Transverse colon (tissue), 4 donors: ENCODE measurements around the gene NUP62. TPM values are rescaled to one million over a fixed set of nuclear protein-coding genes. Genes with fewer than 3 reads are reported as not detected.

ENCODE experiments used
- DNase-seq: peaks from one replicate; pipeline ENCODE4 v3.0.0-alpha.2; 2019
- H3K27ac ChIP-seq, 4 donors: fragments of 200-600 bp; sonication (generic); 2 replicates each; pipeline ENCODE4 v1.5.1; 2016 to 2018; ENCODE audit warnings: inconsistent platforms in 4 of 4
- H3K27me3 ChIP-seq: fragments of 200-600 bp; sonication (generic); 2 replicates; pipeline ENCODE4 v1.5.1; 2017; ENCODE audit warnings: inconsistent platforms
- H3K36me3 ChIP-seq, 4 donors: fragments of 200-600 bp; sonication (generic); 2 replicates each; pipeline ENCODE4 v1.5.1; 2017 to 2019; ENCODE audit warnings: inconsistent platforms in 4 of 4
- H3K4me1 ChIP-seq, 4 donors: fragments of 200-600 bp; sonication (generic); 2 replicates each; pipeline ENCODE4 v1.5.1; 2017 to 2020; ENCODE audit warnings: inconsistent platforms in 4 of 4
- H3K4me3 ChIP-seq, 4 donors: fragments of 200-600 bp; sonication (generic); 1 replicate in 1 of 4; 2 replicates in 3 of 4; pipeline versions ENCODE4 v1.5.1 to v1.6.1; 2017 to 2019; ENCODE audit warnings: inconsistent platforms in 4 of 4
- H3K9me3 ChIP-seq, 2 donors: fragments of 200-600 bp; sonication (generic); 2 replicates each; pipeline ENCODE4 v1.5.1; 2017 to 2019; ENCODE audit warnings: inconsistent platforms in 2 of 2
- EP300 ChIP-seq: sonication (generic); formaldehyde crosslinking; IDR thresholded peaks from one replicate; pipeline ENCODE4 v1.6.1; 2017; ENCODE audit warnings: antibody characterized with exemption, low read depth
- POLR2A ChIP-seq: fragments of 450-650 bp; IDR thresholded peaks from one replicate; pipeline ENCODE4 v1.6.1; 2016; ENCODE audit warnings: antibody characterized with exemption, mild to moderate bottlenecking, moderate library complexity
- POLR2AphosphoS5 ChIP-seq, 3 donors: sonication (generic); formaldehyde crosslinking; IDR thresholded peaks; one replicate each; pipeline ENCODE4 v1.6.1; 2016; ENCODE audit warnings: antibody characterized with exemption in 3 of 3
- WGBS, 2 donors: methylation state at CpG; one replicate each; pipeline ENCODE4 v1.1.5; 2018; ENCODE audit warnings: low coverage in 1 of 2; 5-methylcytosine and 5-hydroxymethylcytosine counted together
- in situ Hi-C, 4 donors: fragments of 200-750 bp; cut with MboI; loops; one replicate each; pipeline versions ENCODE4 v1.15.0 to v1.15.1; 2017; ENCODE audit warnings: low sequenced_read_pairs in 3 of 4, low pct_ligation_motif_present in 1 of 4, low pct_unique_long_range_greater_than_20kb in 1 of 4
- intact Hi-C: fragments of 100-400 bp; cut with DNase I; formaldehyde crosslinking; loops from one replicate; pipeline ENCODE4 v1.15.1; 2023; ENCODE audit warnings: low total_unique reads
- total RNA-seq, 4 donors: library from RNA; depleted of rRNA; stranded (reverse); fragments of >200 nt; gene quantifications; one replicate each; pipeline ENCODE4 v1.1.0, GENCODE V29; 2016
- TF ChIP-seq, protein P1 (sequence below), 5 experiments: fragments of 200-600 bp in 3 of 5; fragments of 450-650 bp in 2 of 5; sonication (generic) in 3 of 5; IDR thresholded peaks; 1 replicate in 2 of 5; 2 replicates in 3 of 5; pipeline ENCODE4 v1.5.1; 2016 to 2017; ENCODE audit warnings: antibody characterized with exemption in 5 of 5, inconsistent platforms in 3 of 5, mild to moderate bottlenecking in 2 of 5, moderate library complexity in 1 of 5

Gene NUP62
- total RNA-seq, 4 donors from 2014 or later: 30.3 to 136 (median 32.6) TPM

DNA sequence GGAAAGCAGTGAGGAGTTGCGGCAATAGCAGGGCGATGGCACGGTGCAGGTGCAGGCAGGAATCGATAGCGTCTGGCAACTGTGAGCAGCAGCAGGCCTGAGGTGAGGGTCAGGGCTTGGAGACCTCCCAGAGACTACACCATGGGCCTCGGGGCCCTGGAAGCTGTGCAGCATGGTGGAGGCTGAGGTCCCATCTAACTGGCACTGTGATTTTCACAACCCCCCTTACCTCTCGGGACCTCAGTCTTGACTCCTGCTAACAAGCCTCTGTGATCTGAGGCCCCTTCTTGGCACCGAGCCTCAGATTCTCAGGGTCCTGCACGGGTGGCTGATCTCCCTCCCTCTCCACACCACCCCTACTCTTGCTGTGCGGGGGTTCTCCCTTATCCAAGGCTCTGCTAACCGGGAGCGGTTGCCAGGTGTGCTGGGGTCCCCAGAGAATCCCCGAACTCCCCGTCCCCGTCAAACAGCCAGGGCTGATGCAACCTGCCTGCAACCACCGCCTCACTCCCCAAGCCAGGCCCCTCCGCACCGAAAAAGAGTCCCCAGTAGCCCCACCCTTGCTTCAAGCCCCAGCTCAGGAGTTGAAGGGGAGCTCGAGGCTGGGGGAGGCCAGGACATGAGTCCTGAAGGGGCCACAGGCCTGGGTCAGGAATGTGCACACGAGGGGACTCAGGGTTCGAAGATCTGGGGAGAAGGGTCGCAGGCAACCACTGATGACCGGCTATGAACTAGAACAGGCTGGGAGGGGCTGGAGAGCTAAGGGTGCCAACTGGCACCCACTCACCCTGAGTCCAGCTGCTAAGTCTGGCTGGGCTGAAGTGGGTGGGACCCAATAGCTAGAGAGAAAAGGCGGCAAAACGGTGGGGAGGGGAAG, 5.1 kb downstream of the NUP62 start:
- peaks cover 5 to 18% (median 12%) of the 10 kb centered on the region in 4 donors for H3K4me1 ChIP-seq
- peak overlapping the region in 1 of 4 donors; percentile 30 for H3K27ac ChIP-seq
- no peak overlapping the region for H3K4me3 ChIP-seq
- in situ Hi-C loops (no loop called here), intact Hi-C loops (no loop called here)
- WGBS, 2 donors: 83% methylated on average over 25 of the region's 25 CpGs; no CpG with 5 or more reads in 1 of the 2 donors
- TF ChIP-seq EP300 (no peak), POLR2AphosphoS5 (IDR thresholded peaks at IDR 0.05) (no peak)
- TF ChIP-seq, protein P1, sequence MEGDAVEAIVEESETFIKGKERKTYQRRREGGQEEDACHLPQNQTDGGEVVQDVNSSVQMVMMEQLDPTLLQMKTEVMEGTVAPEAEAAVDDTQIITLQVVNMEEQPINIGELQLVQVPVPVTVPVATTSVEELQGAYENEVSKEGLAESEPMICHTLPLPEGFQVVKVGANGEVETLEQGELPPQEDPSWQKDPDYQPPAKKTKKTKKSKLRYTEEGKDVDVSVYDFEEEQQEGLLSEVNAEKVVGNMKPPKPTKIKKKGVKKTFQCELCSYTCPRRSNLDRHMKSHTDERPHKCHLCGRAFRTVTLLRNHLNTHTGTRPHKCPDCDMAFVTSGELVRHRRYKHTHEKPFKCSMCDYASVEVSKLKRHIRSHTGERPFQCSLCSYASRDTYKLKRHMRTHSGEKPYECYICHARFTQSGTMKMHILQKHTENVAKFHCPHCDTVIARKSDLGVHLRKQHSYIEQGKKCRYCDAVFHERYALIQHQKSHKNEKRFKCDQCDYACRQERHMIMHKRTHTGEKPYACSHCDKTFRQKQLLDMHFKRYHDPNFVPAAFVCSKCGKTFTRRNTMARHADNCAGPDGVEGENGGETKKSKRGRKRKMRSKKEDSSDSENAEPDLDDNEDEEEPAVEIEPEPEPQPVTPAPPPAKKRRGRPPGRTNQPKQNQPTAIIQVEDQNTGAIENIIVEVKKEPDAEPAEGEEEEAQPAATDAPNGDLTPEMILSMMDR (IDR thresholded peaks at IDR 0.05): no peak
- no peaks in the 10 kb centered on the region for H3K36me3 ChIP-seq
- DNase-seq: peak; percentile 33
- H3K27me3 ChIP-seq: no peaks in the 10 kb centered on the region
- no peaks in the 10 kb centered on the region for H3K9me3 ChIP-seq

DNA sequence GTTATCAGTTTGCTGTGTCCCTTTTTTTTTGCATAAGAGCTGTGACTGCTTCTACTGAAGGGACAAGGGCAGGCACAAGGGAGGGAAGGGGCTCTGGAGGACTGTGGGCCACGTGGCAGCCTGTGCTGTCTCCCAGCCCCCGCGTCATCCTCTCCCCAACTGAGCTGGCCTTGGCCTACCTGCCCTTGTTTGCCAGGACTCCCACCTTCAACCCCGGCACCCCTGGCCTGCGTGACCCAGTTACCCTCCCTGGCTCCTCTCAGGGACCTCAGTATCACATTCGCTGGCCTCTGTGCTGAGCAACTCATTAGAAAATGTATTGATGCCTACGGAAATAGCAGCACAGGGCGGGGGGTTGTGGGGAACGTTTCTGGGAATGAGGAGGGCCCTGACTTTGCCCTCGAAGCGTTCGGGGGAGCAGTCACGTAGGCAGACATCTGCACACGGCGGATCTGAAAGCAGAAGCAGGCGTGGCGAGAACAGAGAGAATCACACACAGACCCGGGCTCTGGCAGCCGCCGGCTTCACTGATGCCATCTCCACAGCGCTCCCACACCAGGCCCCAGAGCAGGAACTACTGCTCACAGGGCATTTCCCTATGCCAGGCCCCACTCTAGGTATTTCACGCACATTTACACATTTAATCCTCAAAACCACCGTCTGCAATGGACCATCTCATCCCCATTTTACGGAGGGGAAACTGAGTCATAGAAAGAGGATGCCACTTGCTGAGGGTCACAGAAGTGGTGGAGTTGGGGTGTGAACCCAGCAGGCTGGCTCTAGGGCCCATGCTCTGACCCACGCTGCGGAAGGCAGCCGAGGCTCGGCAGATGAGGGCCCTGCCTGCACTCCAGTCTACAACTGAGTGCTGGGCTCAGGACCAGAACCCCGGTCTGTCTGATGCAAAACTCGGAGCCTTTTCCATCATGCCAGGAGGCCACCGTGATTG, 6.0 kb downstream of the NUP62 start:
- TF ChIP-seq POLR2AphosphoS5 (IDR thresholded peaks at IDR 0.05) (no peak), EP300 (no peak), POLR2A (no peak)
- TF ChIP-seq, protein P1 (IDR thresholded peaks at IDR 0.05): no peak
- peak overlapping the region in 1 of 4 donors; percentile 30 for H3K27ac ChIP-seq
- H3K36me3 ChIP-seq: no peaks in the 10 kb centered on the region
- peaks cover 5 to 14% (median 10%) of the 10 kb centered on the region in 4 donors for H3K4me1 ChIP-seq
- 84 to 92% methylated on average over 2 to 29 of the region's 31 CpGs for WGBS, 2 donors
- no peaks in the 10 kb centered on the region for H3K27me3 ChIP-seq
- H3K9me3 ChIP-seq: no peaks in the 10 kb centered on the region
- in situ Hi-C loops (no loop called here), intact Hi-C loops (no loop called here)
- peak; percentile 46 for DNase-seq
- H3K4me3 ChIP-seq: no peak overlapping the region

DNA sequence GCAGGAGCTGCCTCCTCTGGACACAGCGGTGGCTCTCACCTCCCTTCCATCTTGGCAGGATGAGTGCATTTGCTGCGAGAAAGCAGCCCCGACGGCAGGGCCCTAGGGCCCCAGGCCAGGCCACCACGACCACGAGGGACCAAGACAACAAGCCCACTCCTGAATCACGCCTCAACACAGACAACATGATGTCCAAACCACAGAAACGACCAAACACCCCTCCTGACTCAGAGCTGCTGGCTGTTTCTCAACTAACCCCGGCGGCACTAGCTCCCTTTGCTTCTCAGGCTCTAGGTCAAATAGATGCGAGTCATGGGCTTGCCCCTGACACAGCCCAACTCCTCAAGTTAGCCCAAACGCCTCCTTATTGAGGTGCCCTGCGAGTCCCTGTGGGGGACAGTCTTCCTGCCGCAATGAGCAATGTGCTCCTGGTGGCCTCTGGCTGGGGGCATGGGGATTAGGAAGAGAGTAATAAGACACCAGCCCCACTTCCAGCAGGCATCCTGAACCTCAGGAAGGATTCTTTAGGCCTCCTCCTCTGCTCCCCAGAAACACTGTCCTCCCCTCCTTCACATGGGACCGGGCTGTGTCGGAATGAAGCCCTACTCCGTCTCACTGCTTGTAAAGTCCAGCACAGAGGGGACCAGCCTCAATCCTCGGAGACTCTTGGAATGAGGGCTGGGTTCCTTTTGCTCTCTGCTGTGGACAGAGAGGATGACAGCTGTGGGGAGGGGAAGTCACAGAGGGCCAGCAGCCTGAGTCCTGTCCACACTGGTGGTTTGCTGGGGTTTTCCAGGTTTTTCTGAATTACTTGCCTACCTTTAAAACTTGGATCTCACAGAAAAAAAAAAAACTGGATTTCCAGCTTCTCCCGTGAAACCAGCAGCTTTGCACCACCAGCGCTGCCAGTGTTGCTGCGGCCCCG, 7.2 kb downstream of the NUP62 start:
- H3K27ac ChIP-seq: no peak overlapping the region
- in situ Hi-C loops (no loop called here), intact Hi-C loops (no loop called here)
- H3K4me1 ChIP-seq: peaks cover 0 to 3% (median under 1%) of the 10 kb centered on the region in 4 donors
- no peaks in the 10 kb centered on the region for H3K36me3 ChIP-seq
- no peaks in the 10 kb centered on the region for H3K9me3 ChIP-seq
- no peaks in the 10 kb centered on the region for H3K27me3 ChIP-seq
- DNase-seq: no peak
- 81% methylated on average over 22 of the region's 22 CpGs; no CpG with 5 or more reads in 1 of the 2 donors for WGBS, 2 donors
- H3K4me3 ChIP-seq: no peak overlapping the region
- TF ChIP-seq POLR2AphosphoS5 (IDR thresholded peaks at IDR 0.05) (no peak), EP300 (no peak), POLR2A (no peak)
- TF ChIP-seq, protein P1 (IDR thresholded peaks at IDR 0.05): no peak
